Common myeloid progenitor, CD34-positive (primary cell): ENCODE results near the gene SHISA6.

ENCODE experiments used
- CTCF ChIA-PET: fragments of 350-600 bp; sonication (Branson Sonifier 250); formaldehyde crosslinking; loops from one replicate; lab custom pipeline; 2021; ENCODE audit warnings: antibody characterized with exemption; lab: Charles Lee
- POLR2A ChIA-PET: fragments of 350-600 bp; sonication (Branson Sonifier 250); formaldehyde crosslinking; loops from one replicate; lab custom pipeline; 2021; ENCODE audit warnings: antibody characterized with exemption; lab: Charles Lee
- DNase-seq, 3 donors: peaks; one replicate each; pipeline versions ENCODE4 v3.0.0 to v3.0.0-alpha.2; 2013
- H3K27ac ChIP-seq, 2 experiments: 1 replicate in 1 of 2; 2 replicates in 1 of 2; pipeline ENCODE4 v1.7.0; 2013; ENCODE audit warnings: inconsistent platforms in 2 of 2, low read length in 2 of 2, mild to moderate bottlenecking in 2 of 2, low read depth in 1 of 2, moderate library complexity in 1 of 2; ENCODE audit not compliant: severe bottlenecking in 2 of 2, insufficient read depth in 1 of 2, poor library complexity in 1 of 2
- H3K27me3 ChIP-seq, 5 experiments: replicated peaks in 2 of 5; 1 replicate in 3 of 5; 2 replicates in 2 of 5; pipeline versions ENCODE4 v1.6.1 to v1.7.0; 2013; ENCODE audit warnings: low read length in 4 of 5, mild to moderate bottlenecking in 2 of 5, moderate library complexity in 2 of 5, inconsistent platforms in 1 of 5; ENCODE audit not compliant: insufficient read depth in 5 of 5, control insufficient read depth in 4 of 5
- H3K36me3 ChIP-seq, 4 experiments: 1 replicate in 2 of 4; 2 replicates in 2 of 4; pipeline versions ENCODE4 v1.6.1 to v1.7.0; 2013; ENCODE audit warnings: low read length in 3 of 4, control low read depth in 1 of 4, mild to moderate bottlenecking in 1 of 4; ENCODE audit not compliant: control insufficient read depth in 4 of 4, insufficient read depth in 4 of 4
- H3K4me1 ChIP-seq, 4 experiments: 1 replicate in 3 of 4; 2 replicates in 1 of 4; pipeline versions ENCODE4 v1.6.1 to v1.7.1; 2013; ENCODE audit warnings: low read length in 3 of 4, mild to moderate bottlenecking in 3 of 4, control low read depth in 1 of 4, inconsistent platforms in 1 of 4, moderate library complexity in 1 of 4; ENCODE audit not compliant: control insufficient read depth in 4 of 4, insufficient read depth in 4 of 4; ENCODE audit errors: control extremely low read depth in 1 of 4
- H3K4me3 ChIP-seq, 7 experiments: 1 replicate in 4 of 7; 2 replicates in 3 of 7; pipeline versions ENCODE4 v1.5.1 to v1.7.0; 2013; ENCODE audit warnings: mild to moderate bottlenecking in 7 of 7, low read length in 6 of 7, moderate library complexity in 6 of 7, inconsistent platforms in 2 of 7, low read depth in 2 of 7, control low read depth in 1 of 7; ENCODE audit not compliant: insufficient read depth in 4 of 7, control insufficient read depth in 1 of 7; ENCODE audit errors: extremely low read depth in 1 of 7
- H3K9me3 ChIP-seq, 5 experiments: 1 replicate in 4 of 5; 2 replicates in 1 of 5; pipeline versions ENCODE4 v1.6.1 to v1.7.1; 2013; ENCODE audit warnings: low read length in 4 of 5, mild to moderate bottlenecking in 2 of 5, inconsistent platforms in 1 of 5, low read depth in 1 of 5, moderate library complexity in 1 of 5; ENCODE audit not compliant: control insufficient read depth in 4 of 5, insufficient read depth in 2 of 5; ENCODE audit errors: control extremely low read depth in 1 of 5
- WGBS: methylation state at CpG from one replicate; pipeline ENCODE4 v1.1.5; 2013; ENCODE audit not compliant: insufficient coverage; 5-methylcytosine and 5-hydroxymethylcytosine counted together

Gene SHISA6

DNA sequence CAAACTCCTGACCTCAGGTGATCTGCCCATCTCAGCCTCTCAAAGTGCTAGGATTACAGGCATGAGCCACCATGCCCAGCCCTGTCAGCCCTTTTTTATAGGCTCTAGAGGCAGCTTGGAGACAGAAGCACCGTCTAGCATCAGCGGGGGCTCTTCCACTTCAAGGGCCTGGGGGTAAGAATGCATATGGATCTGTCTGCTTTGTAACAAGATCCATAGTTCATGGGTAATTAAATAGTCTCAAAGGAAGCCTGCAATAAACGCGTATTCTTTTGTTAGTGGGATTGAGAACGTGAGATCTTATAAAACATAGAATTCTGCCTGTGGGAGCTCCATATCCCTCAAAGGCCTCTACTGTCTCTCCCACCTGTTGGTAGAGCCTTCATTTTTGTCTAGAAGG, 142.1 kb downstream of the SHISA6 start:
- H3K9me3 ChIP-seq: peaks cover 0 to 3% (median 0%) of the 10 kb centered on the region in 5 experiments
- CTCF ChIA-PET: no interaction called here

DNA sequence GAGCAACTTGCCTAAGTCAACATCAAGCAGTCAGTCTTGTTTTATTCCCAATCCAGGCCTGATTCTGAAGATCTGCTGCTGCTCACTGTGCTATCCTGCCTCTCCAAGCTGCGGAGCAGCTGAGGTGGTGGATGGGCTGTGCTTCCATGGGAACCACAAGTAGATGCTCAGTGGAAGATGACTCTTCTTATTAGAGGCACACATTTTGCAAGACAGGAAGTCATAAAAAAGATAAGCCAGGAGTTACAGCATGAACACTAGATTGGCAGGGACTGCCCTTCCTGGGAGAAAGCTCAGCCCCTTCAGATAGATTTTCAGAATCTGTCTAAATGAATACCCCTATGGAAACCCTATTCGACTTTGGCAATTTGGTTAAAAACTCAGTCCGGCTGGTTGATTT, 143.1 kb downstream of the SHISA6 start:
- CTCF ChIA-PET: no interaction called here

More for the DNA sequence above, 142.1 kb downstream of the SHISA6 start:
- H3K27ac ChIP-seq: no peak overlapping the region
- POLR2A ChIA-PET: no interaction called here
- no peak overlapping the region for H3K4me3 ChIP-seq
- 94% methylated on average over 5 of the region's 5 CpGs for WGBS
- DNase-seq: no peak
- no peaks in the 10 kb centered on the region for H3K36me3 ChIP-seq
- no peaks in the 10 kb centered on the region for H3K27me3 ChIP-seq
- no peaks in the 10 kb centered on the region for H3K4me1 ChIP-seq

DNA sequence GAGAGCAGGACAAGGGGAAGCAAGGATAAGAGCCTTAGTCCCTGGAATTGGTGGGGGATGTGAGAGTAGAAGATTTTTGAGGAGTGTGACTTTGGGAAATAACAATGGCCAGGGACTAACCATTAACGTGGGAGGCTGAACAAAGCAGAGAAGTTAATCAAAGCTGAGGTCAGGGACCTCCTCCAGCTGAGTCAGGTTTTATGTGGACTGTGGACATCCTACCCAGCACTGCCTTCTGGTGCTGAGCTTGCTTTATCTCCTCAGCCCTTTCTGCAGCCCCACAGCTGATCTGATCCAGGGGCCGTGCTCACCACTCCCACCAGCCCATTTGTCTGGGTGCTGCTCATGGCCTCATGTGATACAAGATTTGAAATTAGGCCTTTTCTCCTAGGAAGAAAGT, 146.6 kb downstream of the SHISA6 start:
- Histone ChIP-seq H3K4me3 (no peak overlapping the region), H3K27ac (no peak overlapping the region), H3K4me1 (no peaks in the 10 kb centered on the region), H3K9me3 (peaks cover 0 to 7% (median 2%) of the 10 kb centered on the region in 5 experiments), H3K36me3 (no peaks in the 10 kb centered on the region), H3K27me3 (no peaks in the 10 kb centered on the region)
- no peak for DNase-seq
- ChIA-PET POLR2A (no interaction called here), CTCF (no interaction called here)
- WGBS: 13% methylated on average over 1 of the region's 2 CpGs

More for the DNA sequence above, 143.1 kb downstream of the SHISA6 start:
- Histone ChIP-seq H3K27ac (no peak overlapping the region), H3K4me3 (no peak overlapping the region), H3K9me3 (peaks cover 0 to 4% (median 0%) of the 10 kb centered on the region in 5 experiments), H3K36me3 (no peaks in the 10 kb centered on the region), H3K27me3 (no peaks in the 10 kb centered on the region), H3K4me1 (no peaks in the 10 kb centered on the region)
- 100% methylated on average over 1 of the region's 3 CpGs for WGBS
- DNase-seq: no peak
- POLR2A ChIA-PET: no interaction called here

DNA sequence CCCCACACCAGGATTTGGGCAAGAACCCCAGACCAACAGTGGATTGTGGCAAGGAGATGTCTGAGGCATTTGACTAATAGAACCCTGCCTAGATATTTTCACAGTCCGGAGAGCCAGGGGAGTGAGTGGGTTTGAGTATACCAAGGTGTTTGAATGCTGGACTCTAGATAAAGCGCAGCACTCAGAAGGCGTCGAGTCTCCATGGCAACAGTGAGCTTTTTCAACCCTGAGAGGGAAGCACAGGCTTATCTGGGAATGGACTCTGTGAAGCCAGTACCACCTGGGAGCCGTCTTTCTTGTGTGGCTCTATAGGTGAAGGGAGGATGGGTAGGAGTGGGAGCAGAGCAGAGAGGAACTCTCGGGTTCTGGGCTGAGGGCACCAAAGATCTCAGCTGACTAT, 147.0 kb downstream of the SHISA6 start:
- ChIA-PET CTCF (no interaction called here), POLR2A (no interaction called here)
- H3K9me3 ChIP-seq: peaks cover 0 to 7% (median 2%) of the 10 kb centered on the region in 5 experiments
- H3K4me1 ChIP-seq: no peaks in the 10 kb centered on the region
- H3K36me3 ChIP-seq: no peaks in the 10 kb centered on the region
- H3K27ac ChIP-seq: no peak overlapping the region
- no peak overlapping the region for H3K4me3 ChIP-seq
- WGBS: 81% methylated on average over 6 of the region's 6 CpGs
- no peaks in the 10 kb centered on the region for H3K27me3 ChIP-seq
- no peak for DNase-seq

DNA sequence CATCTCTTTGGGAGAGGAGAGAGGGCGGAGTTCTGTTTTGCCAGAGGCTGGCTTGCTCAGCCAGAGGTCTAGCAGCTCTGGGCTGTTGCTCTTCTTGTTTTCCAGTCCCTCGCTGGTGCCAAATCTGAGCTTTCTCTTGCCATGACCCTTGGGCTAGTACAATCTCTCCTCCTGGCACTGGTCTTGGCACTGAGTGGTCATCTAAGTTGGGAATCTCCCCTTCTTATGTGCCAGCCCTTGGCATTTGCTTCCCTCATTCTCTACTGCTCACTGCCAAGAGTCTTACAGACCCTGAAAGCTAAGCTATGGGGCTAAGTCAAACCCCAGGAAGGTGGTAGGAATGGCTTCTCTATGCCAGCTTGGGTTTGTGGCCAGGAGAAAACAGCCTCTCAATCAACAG, 148.6 kb downstream of the SHISA6 start:
- ChIA-PET POLR2A (no interaction called here), CTCF (no interaction called here)
- 89% methylated on average over 2 of the region's 2 CpGs for WGBS
- Histone ChIP-seq H3K9me3 (peaks cover 0 to 4% (median 2%) of the 10 kb centered on the region in 5 experiments), H3K36me3 (no peaks in the 10 kb centered on the region), H3K27ac (no peak overlapping the region), H3K4me3 (no peak overlapping the region), H3K27me3 (no peaks in the 10 kb centered on the region), H3K4me1 (no peaks in the 10 kb centered on the region)
- DNase-seq: no peak

DNA sequence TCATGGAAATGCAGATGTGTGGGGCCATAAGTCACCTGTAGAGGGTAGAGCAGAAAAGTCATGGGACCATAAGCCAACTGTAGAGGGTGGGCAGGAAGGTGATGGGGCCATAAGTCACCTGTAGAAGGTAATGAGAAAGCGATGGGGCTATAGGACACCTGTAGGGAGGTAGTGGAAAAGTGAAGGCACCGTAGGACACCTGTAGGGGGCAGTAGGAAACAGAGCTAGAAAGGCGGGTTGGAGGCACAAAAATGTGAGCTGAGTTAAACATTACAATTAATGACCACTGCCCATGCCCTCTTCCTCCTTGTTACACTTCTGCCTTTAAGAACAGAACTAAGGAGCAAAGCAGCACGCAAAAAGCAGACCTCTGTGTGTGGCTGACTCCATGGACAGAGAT, 150.1 kb downstream of the SHISA6 start:
- POLR2A ChIA-PET: no interaction called here
- WGBS: 60% methylated on average over 3 of the region's 4 CpGs
- Histone ChIP-seq H3K36me3 (no peaks in the 10 kb centered on the region), H3K4me3 (no peak overlapping the region), H3K27ac (no peak overlapping the region), H3K4me1 (no peaks in the 10 kb centered on the region), H3K27me3 (no peaks in the 10 kb centered on the region), H3K9me3 (peaks cover 0 to 4% (median 2%) of the 10 kb centered on the region in 5 experiments)
- CTCF ChIA-PET: no interaction called here
- no peak for DNase-seq

DNA sequence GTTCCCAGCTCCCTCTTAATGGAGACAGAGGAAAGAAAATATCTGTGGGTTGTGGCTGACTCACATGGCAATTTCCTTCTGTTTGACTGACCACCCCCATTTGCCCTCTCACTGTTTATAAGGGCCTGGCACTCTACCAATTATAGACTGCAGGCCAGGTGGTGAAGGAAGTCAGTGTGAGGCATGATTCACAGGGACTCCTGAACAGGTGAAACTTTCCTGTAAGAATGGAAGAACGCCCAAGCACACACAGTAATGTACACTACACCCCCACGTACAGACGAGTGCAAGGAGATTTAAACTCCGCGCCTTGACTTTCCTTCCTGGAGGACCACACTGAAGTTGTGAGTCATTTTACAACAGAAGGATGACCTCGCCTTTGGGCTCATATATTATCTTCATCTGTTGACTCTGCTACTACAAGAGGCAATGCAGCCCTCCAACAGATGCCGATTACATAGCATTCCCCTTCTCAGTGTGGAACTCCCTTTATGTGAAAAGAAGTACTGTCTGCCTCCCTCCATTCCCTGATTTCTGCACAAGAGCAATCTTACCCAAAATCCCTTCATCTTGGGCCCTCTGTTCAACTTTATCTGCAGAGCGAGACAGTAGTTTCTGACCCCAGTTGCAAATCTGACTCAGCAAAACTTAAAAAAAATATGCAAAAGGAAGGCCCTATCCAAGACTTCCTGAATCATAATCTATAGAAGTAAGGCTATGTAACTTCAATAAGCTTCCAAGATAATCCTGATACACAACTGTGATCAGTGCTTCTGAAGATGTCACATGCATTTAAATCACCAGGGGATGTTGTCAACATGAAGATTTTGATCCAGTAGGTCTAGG, 163.6 kb downstream of the SHISA6 start:
- no peaks in the 10 kb centered on the region for H3K36me3 ChIP-seq
- H3K4me1 ChIP-seq: no peaks in the 10 kb centered on the region
- no peak overlapping the region for H3K4me3 ChIP-seq
- ChIA-PET CTCF (no interaction called here), POLR2A (no interaction called here)
- H3K27me3 ChIP-seq: no peaks in the 10 kb centered on the region
- H3K9me3 ChIP-seq: peaks cover 3 to 14% (median 11%) of the 10 kb centered on the region in 5 experiments
- no peak overlapping the region for H3K27ac ChIP-seq
- 93% methylated on average over 8 of the region's 8 CpGs for WGBS
- no peak for DNase-seq
